ENCODE results near the gene CD28. TPM values are rescaled to one million over a fixed set of nuclear protein-coding genes. Genes with fewer than 3 reads are reported as not detected.
A peak's percentile ranks its signal among the peaks of the same experiment; 100 is the strongest.

The CD28 gene
- total RNA-seq, result 10 to 100 TPM in 1 of 4 donors, under 1 TPM in 3; 0.22 to 13.8 (median 0.60) TPM

- peak within 1 kb of the TSS in 2 of 4 donors; percentile 14 to 48 for H3K27ac ChIP-seq
- no peak within 1 kb of the TSS for H3K4me3 ChIP-seq
- H3K9me3 ChIP-seq, result peaks cover 0 to 17% (median 0%) of the 10 kb centered on the region in 4 donors
- 71 to 78% methylated on average over 9 of the region's 9 CpGs for WGBS, 2 donors
- no peaks in the 10 kb centered on the region for H3K27me3 ChIP-seq
- TF ChIP-seq CTCF (IDR thresholded peaks at IDR 0.05), result no peak
- no peak for TF ChIP-seq POLR2A (IDR thresholded peaks at IDR 0.05)
- TF ChIP-seq EP300 (IDR thresholded peaks at IDR 0.05), result peak in 1 of 2 donors; percentile 79
- peak in 1 of 2 donors; percentile 22 for DNase-seq (ENCODE audit: low spot score in 2 of 2)
- H3K4me1 ChIP-seq, result peaks cover 0 to 5% (median 0%) of the 10 kb centered on the region in 4 donors
- no peaks in the 10 kb centered on the region for H3K36me3 ChIP-seq
Measured at GRCh38 chr2:203706403-203706802, at the start of gene CD28. CD28 (plus strand) TSS chr2:203706639; CDS start chr2:203706697, 58 bp downstream.

GRCh38 chr2:203659331-203660049, 46.9 kb upstream of the CD28 start:
- Histone ChIP-seq H3K27me3 (no peaks in the 10 kb centered on the region), H3K9me3 (no peaks in the 10 kb centered on the region), H3K36me3 (no peaks in the 10 kb centered on the region), H3K4me1 (peaks cover 0 to 15% (median 4%) of the 10 kb centered on the region in 4 donors), H3K4me3 (no peak overlapping the region), H3K27ac (no peak overlapping the region)
- DNase-seq (ENCODE audit: low spot score in 2 of 2), result peak in 1 of 2 donors; percentile 53
- TF ChIP-seq EP300 (IDR thresholded peaks at IDR 0.05) (peak in 1 of 2 donors; percentile 56), POLR2A (IDR thresholded peaks at IDR 0.05) (no peak)
- WGBS, 2 donors, result 85 to 91% methylated on average over 4 of the region's 4 CpGs

GRCh38 chr2:203660465-203660864, 46.0 kb upstream of the CD28 start:
- 94% methylated on average over 2 of the region's 2 CpGs for WGBS, 2 donors
- TF ChIP-seq EP300 (IDR thresholded peaks at IDR 0.05), result no peak
- no peak for TF ChIP-seq POLR2A (IDR thresholded peaks at IDR 0.05)
- TF ChIP-seq CTCF (IDR thresholded peaks at IDR 0.05), result no peak
- no peaks in the 10 kb centered on the region for H3K27me3 ChIP-seq
- DNase-seq (ENCODE audit: low spot score in 2 of 2), result no peak
- H3K4me3 ChIP-seq, result no peak overlapping the region
- H3K36me3 ChIP-seq, result no peaks in the 10 kb centered on the region
- H3K4me1 ChIP-seq, result peaks cover 0 to 15% (median 4%) of the 10 kb centered on the region in 4 donors
- no peak overlapping the region for H3K27ac ChIP-seq
- H3K9me3 ChIP-seq, result no peaks in the 10 kb centered on the region

- Histone ChIP-seq H3K27ac (no peak overlapping the region), H3K27me3 (no peaks in the 10 kb centered on the region), H3K9me3 (no peaks in the 10 kb centered on the region), H3K36me3 (no peaks in the 10 kb centered on the region), H3K4me3 (no peak overlapping the region), H3K4me1 (peaks cover 0 to 9% (median 4%) of the 10 kb centered on the region in 4 donors)
- no peak for DNase-seq (ENCODE audit: low spot score in 2 of 2)
- 77 to 78% methylated on average over 3 of the region's 3 CpGs for WGBS, 2 donors
- TF ChIP-seq CTCF (IDR thresholded peaks at IDR 0.05) (no peak), POLR2A (IDR thresholded peaks at IDR 0.05) (no peak), EP300 (IDR thresholded peaks at IDR 0.05) (no peak)
Measured at GRCh38 chr2:203661279-203661908, 45.0 kb upstream of the CD28 start.

- H3K27ac ChIP-seq, result no peak overlapping the region
- WGBS, 2 donors, result 0% methylated on average over 1 of the region's 1 CpG
- H3K9me3 ChIP-seq, result no peaks in the 10 kb centered on the region
- no peaks in the 10 kb centered on the region for H3K27me3 ChIP-seq
- TF ChIP-seq EP300 (IDR thresholded peaks at IDR 0.05) (no peak), CTCF (IDR thresholded peaks at IDR 0.05) (no peak), POLR2A (IDR thresholded peaks at IDR 0.05) (no peak)
- DNase-seq (ENCODE audit: low spot score in 2 of 2), result no peak
- H3K36me3 ChIP-seq, result no peaks in the 10 kb centered on the region
- no peaks in the 10 kb centered on the region for H3K4me1 ChIP-seq
- no peak overlapping the region for H3K4me3 ChIP-seq
Measured at GRCh38 chr2:203662487-203662886, 44.0 kb upstream of the CD28 start.
